HEK293 (cell line): Measurements from ENCODE around the gene ATP6V1F.

Experiments used
- CTCF ChIA-PET: fragments of 350-600 bp; formaldehyde crosslinking; extraction: SDS; loops from one replicate; lab custom pipeline; 2021; ENCODE audit warnings: antibody characterized with exemption; lab: Yijun Ruan, JAX
- POLR2A ChIA-PET: fragments of 300-600 bp; formaldehyde crosslinking; extraction: SDS; loops from one replicate; lab custom pipeline; 2020; ENCODE audit warnings: antibody characterized with exemption, inconsistent platforms; lab: Yijun Ruan, JAX
- H3K27ac ChIP-seq: fragments of 200-500 bp; sonication (Bioruptor generic); 2 replicates; pipeline ENCODE4 v1.5.1; 2014; ENCODE audit warnings: low read depth, low read length, control low read depth, inconsistent platforms; ENCODE audit errors: extremely low read depth
- H3K36me3 ChIP-seq, 2 experiments: fragments of 200-500 bp in 1 of 2; sonication (Bioruptor generic) in 1 of 2; 1 replicate in 1 of 2; 2 replicates in 1 of 2; pipeline ENCODE4 v1.5.1; 2014 to 2017; ENCODE audit warnings: inconsistent platforms in 2 of 2, low read length in 2 of 2; ENCODE audit not compliant: control insufficient read depth in 2 of 2, insufficient read depth in 1 of 2
- H3K4me1 ChIP-seq: fragments of 200-500 bp; sonication (Bioruptor generic); 2 replicates; pipeline ENCODE4 v1.5.1; 2014; ENCODE audit warnings: mild to moderate bottlenecking, low read length, inconsistent platforms; ENCODE audit not compliant: control insufficient read depth, insufficient read depth
- H3K4me3 ChIP-seq: 2 replicates; pipeline ENCODE4 v1.5.1; 2011; ENCODE audit warnings: low read depth, mild to moderate bottlenecking, control low read depth, low read length, moderate library complexity
- H3K9me3 ChIP-seq: fragments of 200-500 bp; sonication (Bioruptor generic); 2 replicates; pipeline ENCODE4 v1.5.1; 2014; ENCODE audit warnings: low read depth, low read length, inconsistent platforms; ENCODE audit not compliant: control insufficient read depth, insufficient read depth
- GLI2 ChIP-seq: fragments of 450-650 bp; formaldehyde crosslinking; IDR thresholded peaks from 2 replicates; pipeline ENCODE4; 2017; ENCODE audit warnings: missing biosample characterization, missing genetic modification characterization, low read depth, borderline replicate concordance
- PBX3 ChIP-seq: sonication (generic); formaldehyde crosslinking; IDR thresholded peaks from 2 replicates; pipeline ENCODE4 v1.8.1; 2022; ENCODE audit warnings: mild to moderate bottlenecking, moderate library complexity, missing genetic modification reagents
- SCRT1 ChIP-seq: fragments of 450-650 bp; formaldehyde crosslinking; IDR thresholded peaks from 2 replicates; pipeline ENCODE4 v1.5.1; 2016; ENCODE audit warnings: missing biosample characterization, missing genetic modification characterization, borderline replicate concordance
- SP7 ChIP-seq: fragments of 450-650 bp; formaldehyde crosslinking; IDR thresholded peaks from 2 replicates; pipeline ENCODE4 v1.5.1; 2016; ENCODE audit warnings: missing biosample characterization, missing genetic modification characterization
- ZNF239 ChIP-seq: fragments of 450-650 bp; formaldehyde crosslinking; IDR thresholded peaks from 2 replicates; pipeline ENCODE4 v1.5.1; 2016; ENCODE audit warnings: missing biosample characterization, missing genetic modification characterization
- ZNF248 ChIP-seq: fragments of 450-650 bp; formaldehyde crosslinking; IDR thresholded peaks from 2 replicates; pipeline ENCODE4 v1.5.1; 2017; ENCODE audit warnings: missing biosample characterization, missing genetic modification characterization
- ZNF324 ChIP-seq: fragments of 450-650 bp; formaldehyde crosslinking; IDR thresholded peaks from 2 replicates; pipeline ENCODE4 v1.5.1; 2016; ENCODE audit warnings: missing biosample characterization, missing genetic modification characterization
- ZNF398 ChIP-seq: fragments of 450-650 bp; formaldehyde crosslinking; IDR thresholded peaks from 2 replicates; pipeline ENCODE4 v1.5.1; 2017; ENCODE audit warnings: missing biosample characterization, missing genetic modification characterization
- ZNF404 ChIP-seq: fragments of 450-650 bp; formaldehyde crosslinking; IDR thresholded peaks from 2 replicates; pipeline ENCODE4 v1.5.1; 2017; ENCODE audit warnings: missing biosample characterization, missing genetic modification characterization
- ZNF423 ChIP-seq: fragments of 450-650 bp; formaldehyde crosslinking; IDR thresholded peaks from 2 replicates; pipeline ENCODE4 v1.5.1; 2016; ENCODE audit warnings: missing biosample characterization, missing genetic modification characterization
- ZNF426 ChIP-seq: fragments of 450-650 bp; formaldehyde crosslinking; IDR thresholded peaks from 2 replicates; pipeline ENCODE4 v1.5.1; 2017; ENCODE audit warnings: missing biosample characterization, missing genetic modification characterization, mild to moderate bottlenecking, inconsistent platforms, moderate library complexity
- ZNF433 ChIP-seq: fragments of 450-650 bp; formaldehyde crosslinking; IDR thresholded peaks from 2 replicates; pipeline ENCODE4 v1.5.1; 2016; ENCODE audit warnings: missing biosample characterization, missing genetic modification characterization, low read depth
- ZNF501 ChIP-seq: fragments of 450-650 bp; formaldehyde crosslinking; IDR thresholded peaks from 2 replicates; pipeline ENCODE4 v1.5.1; 2016; ENCODE audit warnings: missing biosample characterization, missing genetic modification characterization
- ZNF518A ChIP-seq: fragments of 450-650 bp; formaldehyde crosslinking; conservative IDR thresholded peaks from 2 replicates; pipeline ENCODE4 v1.5.1; 2016; ENCODE audit warnings: low read depth, missing biosample characterization, missing genetic modification characterization
- ZNF624 ChIP-seq: fragments of 450-650 bp; formaldehyde crosslinking; IDR thresholded peaks from 2 replicates; pipeline ENCODE4 v1.5.1; 2017; ENCODE audit warnings: missing biosample characterization, missing genetic modification characterization
- ZNF677 ChIP-seq: fragments of 450-650 bp; IDR thresholded peaks from 2 replicates; pipeline ENCODE4 v1.5.0; 2018; ENCODE audit warnings: missing biosample characterization, mild to moderate bottlenecking, missing genetic modification characterization, moderate library complexity
- ZNF785 ChIP-seq: fragments of 450-650 bp; formaldehyde crosslinking; IDR thresholded peaks from 2 replicates; pipeline ENCODE4 v1.5.1; 2016; ENCODE audit warnings: missing biosample characterization, missing genetic modification characterization
- ZNF843 ChIP-seq: fragments of 450-650 bp; formaldehyde crosslinking; IDR thresholded peaks from 2 replicates; pipeline ENCODE4 v1.5.1; 2016; ENCODE audit warnings: missing biosample characterization, missing genetic modification characterization
- ZSCAN30 ChIP-seq: fragments of 450-650 bp; IDR thresholded peaks from 2 replicates; pipeline ENCODE4 v1.5.1; 2018; ENCODE audit warnings: missing biosample characterization, mild to moderate bottlenecking, missing genetic modification characterization, moderate library complexity

Gene ATP6V1F

GRCh38 chr7:128839751-128840177 is 22.9 kb upstream of the ATP6V1F start:
- peaks cover 0 to 98% of the 10 kb centered on the region in 2 experiments; a peak in 1 of 3 replicates for H3K36me3 ChIP-seq
- no peak for TF ChIP-seq ZNF501 (tag by site-specific recombination)
- no peak for TF ChIP-seq ZNF404 (tag by site-specific recombination)
- TF ChIP-seq ZNF433, result no peak
- no peak for TF ChIP-seq GLI2 (tag by site-specific recombination)
- no peak for TF ChIP-seq ZNF785 (tag by site-specific recombination)
- TF ChIP-seq ZNF843, result no peak
- no peak for TF ChIP-seq PBX3 (CRISPR knock-in tag)
- no peak for TF ChIP-seq SCRT1 (tag by site-specific recombination)
- no peak for TF ChIP-seq SP7 (tag by site-specific recombination)
- no peak for TF ChIP-seq ZSCAN30 (tag by site-specific recombination)
- TF ChIP-seq ZNF239 (tag by site-specific recombination), result no peak
- TF ChIP-seq ZNF398 (tag by site-specific recombination), result no peak
- no peak for TF ChIP-seq ZNF423 (tag by site-specific recombination)
- TF ChIP-seq ZNF426 (tag by site-specific recombination), result no peak
- TF ChIP-seq ZNF677 (tag by site-specific recombination), result no peak
- TF ChIP-seq ZNF248, result no peak
- TF ChIP-seq ZNF518A (tag by site-specific recombination), result no peak
- no peak for TF ChIP-seq ZNF324 (tag by site-specific recombination)
- no peak for TF ChIP-seq ZNF624 (tag by site-specific recombination)
- no peaks in the 10 kb centered on the region for H3K4me1 ChIP-seq
- no peak overlapping the region for H3K4me3 ChIP-seq
- ChIA-PET POLR2A (no interaction called here), CTCF (interaction anchor here (1.0 kb wide), 1 partner anchor 83 kb away, joined by 3 read pairs; no protein-coding TSS in a partner anchor)
- H3K9me3 ChIP-seq, result no peaks in the 10 kb centered on the region
- no peak overlapping the region for H3K27ac ChIP-seq
